ENCODE data around the gene SLITRK5. TPM values are rescaled to one million over a fixed set of nuclear protein-coding genes. Genes with fewer than 3 reads are reported as not detected.

Gene SLITRK5
- total RNA-seq, 4 donors from 2014 or later = 5.1 to 9.6 (median 6.0) TPM

GRCh38 chr13:87678372-87678752 is 7.2 kb downstream of the SLITRK5 start:
- peaks cover 0 to 38% of the 10 kb centered on the region in 2 donors for H3K27me3 ChIP-seq
- peak overlapping the region; percentile 29 to 58 (median 41) for H3K4me3 ChIP-seq
- 19 to 23% methylated on average over 8 of the region's 8 CpGs for WGBS, 2 donors

GRCh38 chr13:87680298-87680697 is 9.1 kb downstream of the SLITRK5 start:
- TF ChIP-seq POLR2A (IDR thresholded peaks at IDR 0.05) = no peak
- TF ChIP-seq CTCF (IDR thresholded peaks at IDR 0.05) = no peak
- no peak for TF ChIP-seq EP300 (IDR thresholded peaks at IDR 0.05)
- peaks cover 0 to 21% (median 8%) of the 10 kb centered on the region in 4 donors for H3K4me1 ChIP-seq
- no peaks in the 10 kb centered on the region for H3K9me3 ChIP-seq
- no peak overlapping the region for H3K4me3 ChIP-seq
- H3K36me3 ChIP-seq = peaks cover 0 to 12% (median 2%) of the 10 kb centered on the region in 3 donors
- H3K27ac ChIP-seq = no peak overlapping the region
- no peak for DNase-seq (ENCODE audit: low spot score in 2 of 2)
- 22 to 24% methylated on average over 1 of the region's 1 CpG for WGBS, 2 donors
- H3K27me3 ChIP-seq = peaks cover 0 to 25% of the 10 kb centered on the region in 2 donors

More at GRCh38 chr13:87678372-87678752, 7.2 kb downstream of the SLITRK5 start:
- TF ChIP-seq EP300 (IDR thresholded peaks at IDR 0.05) (no peak), POLR2A (IDR thresholded peaks at IDR 0.05) (no peak), CTCF (IDR thresholded peaks at IDR 0.05) (no peak)
- Histone ChIP-seq H3K27ac (peak overlapping the region; percentile 28 to 65 (median 42)), H3K4me1 (peaks cover 0 to 27% (median 10%) of the 10 kb centered on the region in 4 donors), H3K36me3 (peaks cover 0 to 12% (median 2%) of the 10 kb centered on the region in 3 donors), H3K9me3 (no peaks in the 10 kb centered on the region)
- DNase-seq (ENCODE audit: low spot score in 2 of 2) = no peak

- no peak overlapping the region for H3K27ac ChIP-seq
- no peaks in the 10 kb centered on the region for H3K9me3 ChIP-seq
- no peak overlapping the region for H3K4me3 ChIP-seq
- H3K27me3 ChIP-seq = no peaks in the 10 kb centered on the region
- no peak for DNase-seq (ENCODE audit: low spot score in 2 of 2)
- TF ChIP-seq POLR2A (IDR thresholded peaks at IDR 0.05) (no peak), EP300 (IDR thresholded peaks at IDR 0.05) (no peak), CTCF (IDR thresholded peaks at IDR 0.05) (no peak)
- H3K36me3 ChIP-seq = no peaks in the 10 kb centered on the region
- no peaks in the 10 kb centered on the region for H3K4me1 ChIP-seq
- WGBS, 2 donors = 59 to 65% methylated on average over 2 of the region's 2 CpGs
These were observed 13.9 kb downstream of the SLITRK5 start for GRCh38 chr13:87684850-87685742.

GRCh38 chr13:87696458-87696857 is 25.3 kb downstream of the SLITRK5 start:
- TF ChIP-seq POLR2A (IDR thresholded peaks at IDR 0.05) = no peak
- TF ChIP-seq EP300 (IDR thresholded peaks at IDR 0.05) = no peak
- no peak for TF ChIP-seq CTCF (IDR thresholded peaks at IDR 0.05)
- no peak overlapping the region for H3K4me3 ChIP-seq
- DNase-seq (ENCODE audit: low spot score in 2 of 2) = no peak
- WGBS, 2 donors = 89 to 97% methylated on average over 1 of the region's 1 CpG
- H3K27ac ChIP-seq = no peak overlapping the region
- no peaks in the 10 kb centered on the region for H3K9me3 ChIP-seq
- H3K4me1 ChIP-seq = no peaks in the 10 kb centered on the region
- H3K36me3 ChIP-seq = no peaks in the 10 kb centered on the region
- no peaks in the 10 kb centered on the region for H3K27me3 ChIP-seq

GRCh38 chr13:87698268-87698667 is 27.1 kb downstream of the SLITRK5 start:
- no peak for TF ChIP-seq EP300 (IDR thresholded peaks at IDR 0.05)
- TF ChIP-seq CTCF (IDR thresholded peaks at IDR 0.05) = no peak
- no peak for TF ChIP-seq POLR2A (IDR thresholded peaks at IDR 0.05)
- H3K4me3 ChIP-seq = no peak overlapping the region
- no peaks in the 10 kb centered on the region for H3K36me3 ChIP-seq
- no peaks in the 10 kb centered on the region for H3K27me3 ChIP-seq
- WGBS, 2 donors = 89 to 90% methylated on average over 2 of the region's 2 CpGs
- H3K4me1 ChIP-seq = no peaks in the 10 kb centered on the region
- no peak overlapping the region for H3K27ac ChIP-seq
- DNase-seq (ENCODE audit: low spot score in 2 of 2) = no peak
- no peaks in the 10 kb centered on the region for H3K9me3 ChIP-seq

Data from tibial nerve (tissue), 4 donors.